GM23338 (cell line): ENCODE results near the gene MYH10. TPM values are rescaled to one million over a fixed set of nuclear protein-coding genes. Genes with fewer than 3 reads are reported as not detected.

ENCODE experiments used
- ATAC-seq: fragments of 200-7000 bp; cut with Tn5 transposase; 3 replicates; pipeline ENCODE4 v1.9.1; 2020
- DNase-seq: peaks from one replicate; pipeline ENCODE4 v3.0.0-alpha.2; 2015; ENCODE audit warnings: low spot score
- H2AFZ ChIP-seq: fragments of 200-600 bp; sonication (generic); 2 replicates; pipeline ENCODE4 v1.8.0; 2016; ENCODE audit warnings: antibody characterized with exemption, mild to moderate bottlenecking, moderate library complexity
- H3F3A ChIP-seq: fragments of 200-600 bp; sonication (generic); replicated peaks from 2 replicates; pipeline ENCODE4 v1.8.0; 2017; ENCODE audit warnings: antibody characterized with exemption, mixed run types, low read depth
- H3K27ac ChIP-seq: fragments of 200-600 bp; sonication (generic); 2 replicates; pipeline ENCODE4 v1.6.1; 2016; ENCODE audit warnings: low read depth
- H3K27me3 ChIP-seq: fragments of 200-600 bp; sonication (generic); 2 replicates; pipeline ENCODE4 v1.8.0; 2016; ENCODE audit warnings: mild to moderate bottlenecking, mixed run types, moderate library complexity; ENCODE audit not compliant: insufficient read depth
- H3K36me3 ChIP-seq: fragments of 200-600 bp; sonication (generic); 2 replicates; pipeline ENCODE4 v1.8.0; 2016; ENCODE audit warnings: mild to moderate bottlenecking; ENCODE audit not compliant: insufficient read depth
- H3K4me1 ChIP-seq: fragments of 200-600 bp; sonication (generic); 2 replicates; pipeline ENCODE4 v1.8.0; 2016; ENCODE audit warnings: mild to moderate bottlenecking, moderate library complexity; ENCODE audit not compliant: insufficient read depth
- H3K4me2 ChIP-seq: fragments of 200-600 bp; sonication (generic); 2 replicates; pipeline ENCODE4 v1.7.1; 2017; ENCODE audit warnings: mixed run types
- H3K4me3 ChIP-seq: fragments of 200-600 bp; sonication (generic); 2 replicates; pipeline ENCODE4 v1.6.1; 2016; ENCODE audit warnings: mixed run types
- H3K79me2 ChIP-seq: fragments of 200-600 bp; sonication (generic); replicated peaks from 2 replicates; pipeline ENCODE4 v1.8.0; 2017; ENCODE audit warnings: mild to moderate bottlenecking; ENCODE audit not compliant: insufficient read depth
- H3K9me2 ChIP-seq: fragments of 200-600 bp; sonication (generic); 2 replicates; pipeline ENCODE4 v1.8.0; 2017; ENCODE audit not compliant: insufficient read depth
- H4K20me1 ChIP-seq: fragments of 200-600 bp; sonication (generic); replicated peaks from 2 replicates; pipeline ENCODE4 v1.8.0; 2017; ENCODE audit warnings: mild to moderate bottlenecking; ENCODE audit not compliant: insufficient read depth
- H3K27ac Mint-ChIP-seq: 2 replicates; pipeline ENCODE4 v1.8.0; 2020; ENCODE audit warnings: inconsistent platforms, mild to moderate bottlenecking, moderate library complexity, mixed read lengths
- H3K27me3 Mint-ChIP-seq: 3 replicates; pipeline ENCODE4 v1.8.0; 2022; ENCODE audit warnings: low read depth, mild to moderate bottlenecking, moderate library complexity, mixed read lengths, inconsistent platforms; ENCODE audit not compliant: insufficient read depth, poor library complexity
- H3K36me3 Mint-ChIP-seq: 3 replicates; pipeline ENCODE4 v1.8.0; 2021; ENCODE audit warnings: low read depth, mild to moderate bottlenecking, inconsistent platforms, moderate library complexity, mixed read lengths
- H3K4me1 Mint-ChIP-seq: 3 replicates; pipeline ENCODE4 v1.8.0; 2020; ENCODE audit warnings: mild to moderate bottlenecking, inconsistent platforms, mixed read lengths
- H3K4me3 Mint-ChIP-seq: 3 replicates; pipeline ENCODE4 v1.8.0; 2021; ENCODE audit warnings: moderate library complexity, mild to moderate bottlenecking, inconsistent platforms, mixed read lengths
- H3K9me3 Mint-ChIP-seq: 3 replicates; pipeline ENCODE4 v1.8.0; 2020; ENCODE audit warnings: moderate library complexity, mild to moderate bottlenecking, inconsistent platforms, mixed read lengths
- CREB1 ChIP-seq: fragments of 250-450 bp; sonication (Bioruptor Pico); IDR thresholded peaks from 2 replicates; pipeline ENCODE4 v1.5.0; 2020; ENCODE audit warnings: low read depth, mild to moderate bottlenecking, moderate library complexity
- CTCF ChIP-seq, 2 experiments: fragments of 200-600 bp in 1 of 2; sonication (generic) in 1 of 2; conservative IDR thresholded peaks; 2 replicates each; pipeline versions ENCODE4 v1.5.1 to v1.6.1; 2016 to 2017; ENCODE audit warnings: antibody characterized with exemption in 2 of 2, low read depth in 2 of 2, mild to moderate bottlenecking in 2 of 2, moderate library complexity in 1 of 2
- ETS1 ChIP-seq: IDR thresholded peaks from 2 replicates; pipeline ENCODE4 v1.6.1; 2016; ENCODE audit warnings: antibody characterized with exemption
- EZH2 ChIP-seq: fragments of 200-600 bp; sonication (generic); IDR thresholded peaks from one replicate; pipeline ENCODE4 v1.8.0; 2017; ENCODE audit warnings: antibody characterized with exemption, mild to moderate bottlenecking, low read depth; ENCODE audit not compliant: unreplicated experiment
- EZH2phosphoT487 ChIP-seq: fragments of 200-600 bp; sonication (generic); IDR thresholded peaks from one replicate; pipeline ENCODE4 v1.8.1; 2018; ENCODE audit warnings: antibody characterized with exemption; ENCODE audit not compliant: unreplicated experiment
- JUNB ChIP-seq: IDR thresholded peaks from one replicate; pipeline ENCODE4 v1.6.1; 2016; ENCODE audit warnings: antibody characterized with exemption; ENCODE audit not compliant: unreplicated experiment
- NANOG ChIP-seq: IDR thresholded peaks from 2 replicates; pipeline ENCODE4 v1.6.1; 2016; ENCODE audit warnings: antibody characterized with exemption, borderline replicate concordance
- POLR2AphosphoS5 ChIP-seq: IDR thresholded peaks from 2 replicates; pipeline ENCODE4 v1.6.1; 2016; ENCODE audit warnings: antibody characterized with exemption, low read depth
- REST ChIP-seq: IDR thresholded peaks from one replicate; pipeline ENCODE4 v1.6.1; 2018; ENCODE audit warnings: antibody characterized with exemption; ENCODE audit not compliant: unreplicated experiment
- STAT1 ChIP-seq: IDR thresholded peaks from one replicate; pipeline ENCODE4 v1.6.1; 2016; ENCODE audit warnings: antibody characterized with exemption; ENCODE audit not compliant: unreplicated experiment
- ZNF114 ChIP-seq: fragments of 250-450 bp; sonication (Bioruptor Pico); IDR thresholded peaks from 2 replicates; pipeline ENCODE4 v1.5.0; 2020; ENCODE audit warnings: mild to moderate bottlenecking, moderate library complexity
- ZNF331 ChIP-seq: fragments of 250-450 bp; sonication (Bioruptor Pico); IDR thresholded peaks from 2 replicates; pipeline ENCODE4 v1.5.0; 2020; ENCODE audit warnings: low read depth, mild to moderate bottlenecking, moderate library complexity
- polyA plus RNA-seq: library from polyadenylated mRNA; unstranded; fragments of >200 nt; fragmentation: Nextera tagmentation; extraction: Ambion mirVana; gene quantifications from 2 replicates; pipeline ENCODE4 v1.2.1, GENCODE V29; 2016
- total RNA-seq: library from RNA; depleted of rRNA; stranded (reverse); fragments of >200 nt; shearing (Covaris generic); gene quantifications from 2 replicates; pipeline ENCODE4 v1.2.3, GENCODE V29; 2014
- TF ChIP-seq, protein P1 (sequence below): fragments of 250-450 bp; sonication (Bioruptor Pico); IDR thresholded peaks from 2 replicates; pipeline ENCODE4 v1.5.0; 2020; ENCODE audit warnings: mild to moderate bottlenecking, moderate library complexity

MYH10 gene
- total and polyA plus RNA-seq, 2 experiments from 2014 or later, result 89.5 to 230 TPM

DNA sequence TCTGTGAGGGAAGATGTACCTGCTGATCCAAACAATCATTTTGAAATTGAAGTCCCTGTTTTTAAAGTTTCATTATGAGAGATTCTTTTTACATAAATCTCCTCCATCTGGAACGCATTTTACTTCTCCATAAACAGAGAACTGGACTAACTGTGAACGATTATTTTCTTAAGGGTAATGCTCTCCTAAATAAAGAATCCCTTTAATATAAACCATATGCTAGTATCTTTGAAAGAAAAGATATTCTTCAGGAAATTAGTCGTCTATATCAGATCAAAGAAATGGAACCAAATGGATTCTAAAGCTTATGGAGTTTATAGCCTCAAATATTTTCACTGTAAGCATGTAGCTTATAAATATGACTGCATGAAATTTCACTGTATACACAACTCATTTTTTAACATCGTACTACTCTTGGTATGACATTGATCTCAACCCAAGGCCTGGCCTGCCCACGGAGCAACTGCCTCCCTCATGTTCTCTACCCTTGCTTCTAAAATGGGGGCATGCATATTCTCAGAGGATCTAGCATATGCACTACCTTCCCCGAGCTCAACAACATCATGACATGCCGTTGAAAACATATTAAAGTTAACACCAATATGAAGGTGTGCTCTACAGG is 66.4 kb downstream of the MYH10 start:
- peaks cover 60% of the 10 kb centered on the region for H3K36me3 Mint-ChIP-seq
- no peak for TF ChIP-seq STAT1
- TF ChIP-seq CTCF (conservative IDR thresholded peaks at IDR 0.05; ENCODE audit: low read depth in 2 of 2), result no peak
- no peak for TF ChIP-seq REST
- no peak for TF ChIP-seq ZNF114 (CRISPR knock-in tag)
- TF ChIP-seq, protein P1, sequence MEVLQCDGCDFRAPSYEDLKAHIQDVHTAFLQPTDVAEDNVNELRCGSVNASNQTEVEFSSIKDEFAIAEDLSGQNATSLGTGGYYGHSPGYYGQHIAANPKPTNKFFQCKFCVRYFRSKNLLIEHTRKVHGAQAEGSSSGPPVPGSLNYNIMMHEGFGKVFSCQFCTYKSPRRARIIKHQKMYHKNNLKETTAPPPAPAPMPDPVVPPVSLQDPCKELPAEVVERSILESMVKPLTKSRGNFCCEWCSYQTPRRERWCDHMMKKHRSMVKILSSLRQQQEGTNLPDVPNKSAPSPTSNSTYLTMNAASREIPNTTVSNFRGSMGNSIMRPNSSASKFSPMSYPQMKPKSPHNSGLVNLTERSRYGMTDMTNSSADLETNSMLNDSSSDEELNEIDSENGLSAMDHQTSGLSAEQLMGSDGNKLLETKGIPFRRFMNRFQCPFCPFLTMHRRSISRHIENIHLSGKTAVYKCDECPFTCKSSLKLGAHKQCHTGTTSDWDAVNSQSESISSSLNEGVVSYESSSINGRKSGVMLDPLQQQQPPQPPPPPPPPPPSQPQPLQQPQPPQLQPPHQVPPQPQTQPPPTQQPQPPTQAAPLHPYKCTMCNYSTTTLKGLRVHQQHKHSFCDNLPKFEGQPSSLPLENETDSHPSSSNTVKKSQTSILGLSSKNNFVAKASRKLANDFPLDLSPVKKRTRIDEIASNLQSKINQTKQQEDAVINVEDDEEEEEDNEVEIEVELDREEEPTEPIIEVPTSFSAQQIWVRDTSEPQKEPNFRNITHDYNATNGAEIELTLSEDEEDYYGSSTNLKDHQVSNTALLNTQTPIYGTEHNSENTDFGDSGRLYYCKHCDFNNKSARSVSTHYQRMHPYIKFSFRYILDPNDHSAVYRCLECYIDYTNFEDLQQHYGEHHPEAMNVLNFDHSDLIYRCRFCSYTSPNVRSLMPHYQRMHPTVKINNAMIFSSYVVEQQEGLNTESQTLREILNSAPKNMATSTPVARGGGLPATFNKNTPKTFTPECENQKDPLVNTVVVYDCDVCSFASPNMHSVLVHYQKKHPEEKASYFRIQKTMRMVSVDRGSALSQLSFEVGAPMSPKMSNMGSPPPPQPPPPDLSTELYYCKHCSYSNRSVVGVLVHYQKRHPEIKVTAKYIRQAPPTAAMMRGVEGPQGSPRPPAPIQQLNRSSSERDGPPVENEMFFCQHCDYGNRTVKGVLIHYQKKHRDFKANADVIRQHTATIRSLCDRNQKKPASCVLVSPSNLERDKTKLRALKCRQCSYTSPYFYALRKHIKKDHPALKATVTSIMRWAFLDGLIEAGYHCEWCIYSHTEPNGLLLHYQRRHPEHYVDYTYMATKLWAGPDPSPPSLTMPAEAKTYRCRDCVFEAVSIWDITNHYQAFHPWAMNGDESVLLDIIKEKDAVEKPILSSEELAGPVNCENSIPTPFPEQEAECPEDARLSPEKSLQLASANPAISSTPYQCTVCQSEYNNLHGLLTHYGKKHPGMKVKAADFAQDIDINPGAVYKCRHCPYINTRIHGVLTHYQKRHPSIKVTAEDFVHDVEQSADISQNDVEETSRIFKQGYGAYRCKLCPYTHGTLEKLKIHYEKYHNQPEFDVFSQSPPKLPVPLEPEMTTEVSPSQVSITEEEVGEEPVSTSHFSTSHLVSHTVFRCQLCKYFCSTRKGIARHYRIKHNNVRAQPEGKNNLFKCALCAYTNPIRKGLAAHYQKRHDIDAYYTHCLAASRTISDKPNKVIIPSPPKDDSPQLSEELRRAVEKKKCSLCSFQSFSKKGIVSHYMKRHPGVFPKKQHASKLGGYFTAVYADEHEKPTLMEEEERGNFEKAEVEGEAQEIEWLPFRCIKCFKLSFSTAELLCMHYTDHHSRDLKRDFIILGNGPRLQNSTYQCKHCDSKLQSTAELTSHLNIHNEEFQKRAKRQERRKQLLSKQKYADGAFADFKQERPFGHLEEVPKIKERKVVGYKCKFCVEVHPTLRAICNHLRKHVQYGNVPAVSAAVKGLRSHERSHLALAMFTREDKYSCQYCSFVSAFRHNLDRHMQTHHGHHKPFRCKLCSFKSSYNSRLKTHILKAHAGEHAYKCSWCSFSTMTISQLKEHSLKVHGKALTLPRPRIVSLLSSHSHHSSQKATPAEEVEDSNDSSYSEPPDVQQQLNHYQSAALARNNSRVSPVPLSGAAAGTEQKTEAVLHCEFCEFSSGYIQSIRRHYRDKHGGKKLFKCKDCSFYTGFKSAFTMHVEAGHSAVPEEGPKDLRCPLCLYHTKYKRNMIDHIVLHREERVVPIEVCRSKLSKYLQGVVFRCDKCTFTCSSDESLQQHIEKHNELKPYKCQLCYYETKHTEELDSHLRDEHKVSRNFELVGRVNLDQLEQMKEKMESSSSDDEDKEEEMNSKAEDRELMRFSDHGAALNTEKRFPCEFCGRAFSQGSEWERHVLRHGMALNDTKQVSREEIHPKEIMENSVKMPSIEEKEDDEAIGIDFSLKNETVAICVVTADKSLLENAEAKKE (CRISPR knock-in tag), result no peak
- no peak for TF ChIP-seq ETS1
- no peak for TF ChIP-seq CREB1 (CRISPR knock-in tag)
- TF ChIP-seq JUNB, result no peak
- no peak for TF ChIP-seq EZH2
- no peak for TF ChIP-seq POLR2AphosphoS5
- TF ChIP-seq ZNF331 (CRISPR knock-in tag), result no peak
- TF ChIP-seq NANOG, result no peak
- no peak for TF ChIP-seq EZH2phosphoT487
- Histone ChIP-seq H3K27me3 (no peaks in the 10 kb centered on the region), H3K9me2 (no peaks in the 10 kb centered on the region), H4K20me1 (peaks cover 11% of the 10 kb centered on the region; the same call in 1 of the 2 replicates), H3K4me3 (no peak overlapping the region), H3K27ac (no peak overlapping the region), H3K36me3 (peaks cover 34% of the 10 kb centered on the region), H3K4me2 (no peak overlapping the region), H3K4me1 (no peaks in the 10 kb centered on the region), H3F3A (no peaks in the 10 kb centered on the region), H2AFZ (no peak overlapping the region), H3K79me2 (peaks cover 9% of the 10 kb centered on the region; the same call in 1 of the 2 replicates)
- DNase-seq (no peak), ATAC-seq (no peak)
- no peak overlapping the region for H3K4me3 Mint-ChIP-seq
- H3K9me3 Mint-ChIP-seq, result no peaks in the 10 kb centered on the region
- H3K4me1 Mint-ChIP-seq, result no peaks in the 10 kb centered on the region
- H3K27ac Mint-ChIP-seq, result no peak overlapping the region
- no peaks in the 10 kb centered on the region for H3K27me3 Mint-ChIP-seq
